Measurements from ENCODE around the gene ACOT2.

The ACOT2 gene

DNA sequence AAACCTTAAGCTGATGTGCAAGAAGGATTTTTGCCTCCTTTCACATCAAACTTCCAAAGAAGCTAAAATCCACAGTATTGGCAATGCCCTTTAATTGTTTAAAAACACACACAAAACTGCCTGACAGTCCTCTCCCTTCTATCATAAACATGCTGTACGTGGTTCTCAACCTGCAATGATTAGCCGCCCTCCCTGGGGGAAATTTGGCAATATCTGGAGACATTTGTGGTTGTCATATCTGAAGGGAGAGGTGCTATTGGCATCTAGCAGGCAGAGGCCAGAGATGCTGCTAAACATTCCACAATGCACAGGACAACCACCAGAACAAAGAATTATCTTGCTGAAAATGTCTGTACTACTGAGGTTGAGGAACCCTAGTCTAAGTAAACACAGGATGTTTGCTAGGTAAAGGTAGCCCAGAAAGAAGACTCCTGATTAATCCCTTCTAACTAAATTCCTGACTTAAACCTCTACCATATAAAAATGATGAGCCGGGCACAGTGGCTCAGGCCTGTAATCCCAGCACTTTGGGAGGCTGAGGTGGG is 44.5 kb downstream of the ACOT2 start:
- in situ Hi-C loops (cut with MboI; ENCODE audit: low sequenced_read_pairs), result no loop called here

GRCh38 chr14:73616831-73617230 is 47.8 kb downstream of the ACOT2 start:
- no peak for DNase-seq (ENCODE audit: low spot score in 2 of 2)
- in situ Hi-C loops (cut with MboI; ENCODE audit: low sequenced_read_pairs), result no loop called here

More for the DNA sequence above, 44.5 kb downstream of the ACOT2 start:
- H3K27me3 ChIP-seq (ENCODE audit: low read depth), result no peaks in the 10 kb centered on the region
- H3K9me3 ChIP-seq, result no peaks in the 10 kb centered on the region
- H3K4me1 ChIP-seq, result no peaks in the 10 kb centered on the region
- H3K4me3 ChIP-seq, result no peak overlapping the region; the same call in 1 of the 2 replicates
- DNase-seq (ENCODE audit: low spot score in 2 of 2), result no peak
- no peaks in the 10 kb centered on the region for H3K36me3 ChIP-seq (replicated peaks)

GRCh38 chr14:73619524-73619923 is 50.5 kb downstream of the ACOT2 start:
- no peak for DNase-seq (ENCODE audit: low spot score in 2 of 2)
- Histone ChIP-seq H3K9me3 (no peaks in the 10 kb centered on the region), H3K27me3 (ENCODE audit: low read depth) (no peaks in the 10 kb centered on the region), H3K4me3 (no peak overlapping the region), H3K36me3 (replicated peaks) (no peaks in the 10 kb centered on the region), H3K4me1 (no peaks in the 10 kb centered on the region)
- in situ Hi-C loops (cut with MboI; ENCODE audit: low sequenced_read_pairs), result no loop called here

More at GRCh38 chr14:73616831-73617230, 47.8 kb downstream of the ACOT2 start:
- H3K4me1 ChIP-seq, result no peaks in the 10 kb centered on the region
- no peaks in the 10 kb centered on the region for H3K27me3 ChIP-seq (ENCODE audit: low read depth)
- H3K36me3 ChIP-seq (replicated peaks), result no peaks in the 10 kb centered on the region
- no peaks in the 10 kb centered on the region for H3K9me3 ChIP-seq
- no peak overlapping the region for H3K4me3 ChIP-seq

GRCh38 chr14:73620268-73620667 is 51.3 kb downstream of the ACOT2 start:
- no peak for DNase-seq (ENCODE audit: low spot score in 2 of 2)
- in situ Hi-C loops (cut with MboI; ENCODE audit: low sequenced_read_pairs), result no loop called here
- no peaks in the 10 kb centered on the region for H3K27me3 ChIP-seq (ENCODE audit: low read depth)

DNA sequence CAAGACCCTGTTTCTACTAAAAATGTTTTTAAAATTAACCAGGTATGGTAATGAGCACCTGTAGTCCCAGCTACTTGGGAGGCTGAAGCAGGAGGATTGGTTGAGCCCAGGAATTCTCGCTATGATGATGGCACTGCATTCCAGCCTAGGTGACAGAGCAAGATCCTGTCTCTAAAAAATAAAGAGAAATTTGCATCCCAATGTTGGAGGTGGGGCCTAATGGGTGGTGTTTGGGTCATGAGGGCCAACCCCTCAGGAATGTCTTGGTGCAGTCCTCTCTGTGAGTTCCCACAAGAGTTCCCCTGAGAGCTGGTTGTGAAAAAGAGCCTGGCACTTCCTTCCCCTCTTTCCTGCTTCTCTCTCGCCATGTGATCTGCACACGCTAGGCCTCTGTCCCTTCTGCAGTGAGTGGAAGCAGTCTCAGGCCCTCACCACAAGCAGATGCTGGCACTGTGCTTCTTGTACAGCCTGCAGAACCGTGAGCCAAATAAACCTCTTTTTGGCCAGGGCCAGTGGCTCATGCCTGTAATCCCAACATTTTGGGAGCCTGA is 54.6 kb downstream of the ACOT2 start:
- H3K36me3 ChIP-seq (replicated peaks), result no peaks in the 10 kb centered on the region
- H3K4me1 ChIP-seq, result no peaks in the 10 kb centered on the region
- no peaks in the 10 kb centered on the region for H3K9me3 ChIP-seq
- no peak for DNase-seq (ENCODE audit: low spot score in 2 of 2)
- no peak overlapping the region for H3K4me3 ChIP-seq
- H3K27me3 ChIP-seq (ENCODE audit: low read depth), result no peaks in the 10 kb centered on the region
- in situ Hi-C loops (cut with MboI; ENCODE audit: low sequenced_read_pairs), result no loop called here

More at GRCh38 chr14:73620268-73620667, 51.3 kb downstream of the ACOT2 start:
- Histone ChIP-seq H3K36me3 (replicated peaks) (no peaks in the 10 kb centered on the region), H3K4me3 (no peak overlapping the region), H3K4me1 (no peaks in the 10 kb centered on the region), H3K9me3 (no peaks in the 10 kb centered on the region)
